Loucy (cell line): ENCODE measurements around the gene MIGA1.

Experiments
- EZH2phosphoT487 ChIP-seq: fragments of 200-600 bp; IDR thresholded peaks from 2 replicates; pipeline ENCODE4 v1.6.1; 2018; ENCODE audit warnings: antibody characterized with exemption, mild to moderate bottlenecking, moderate library complexity, borderline replicate concordance
- TF ChIP-seq, protein P1 (sequence below): fragments of 200-600 bp; sonication (generic); conservative IDR thresholded peaks from 2 replicates; pipeline ENCODE4 v1.5.1; 2014; ENCODE audit warnings: mild to moderate bottlenecking, antibody characterized with exemption, low read length

GRCh38 chr1:77759071-77760028, 20.1 kb upstream of the MIGA1 start, which contains the start of gene USP33:
- TF ChIP-seq, protein P1, sequence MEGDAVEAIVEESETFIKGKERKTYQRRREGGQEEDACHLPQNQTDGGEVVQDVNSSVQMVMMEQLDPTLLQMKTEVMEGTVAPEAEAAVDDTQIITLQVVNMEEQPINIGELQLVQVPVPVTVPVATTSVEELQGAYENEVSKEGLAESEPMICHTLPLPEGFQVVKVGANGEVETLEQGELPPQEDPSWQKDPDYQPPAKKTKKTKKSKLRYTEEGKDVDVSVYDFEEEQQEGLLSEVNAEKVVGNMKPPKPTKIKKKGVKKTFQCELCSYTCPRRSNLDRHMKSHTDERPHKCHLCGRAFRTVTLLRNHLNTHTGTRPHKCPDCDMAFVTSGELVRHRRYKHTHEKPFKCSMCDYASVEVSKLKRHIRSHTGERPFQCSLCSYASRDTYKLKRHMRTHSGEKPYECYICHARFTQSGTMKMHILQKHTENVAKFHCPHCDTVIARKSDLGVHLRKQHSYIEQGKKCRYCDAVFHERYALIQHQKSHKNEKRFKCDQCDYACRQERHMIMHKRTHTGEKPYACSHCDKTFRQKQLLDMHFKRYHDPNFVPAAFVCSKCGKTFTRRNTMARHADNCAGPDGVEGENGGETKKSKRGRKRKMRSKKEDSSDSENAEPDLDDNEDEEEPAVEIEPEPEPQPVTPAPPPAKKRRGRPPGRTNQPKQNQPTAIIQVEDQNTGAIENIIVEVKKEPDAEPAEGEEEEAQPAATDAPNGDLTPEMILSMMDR, result no peak
- TF ChIP-seq EZH2phosphoT487, result no peak
